Measurements from ENCODE around the gene SHD.
A peak's percentile ranks its signal among the peaks of the same experiment; 100 is the strongest.

DNA sequence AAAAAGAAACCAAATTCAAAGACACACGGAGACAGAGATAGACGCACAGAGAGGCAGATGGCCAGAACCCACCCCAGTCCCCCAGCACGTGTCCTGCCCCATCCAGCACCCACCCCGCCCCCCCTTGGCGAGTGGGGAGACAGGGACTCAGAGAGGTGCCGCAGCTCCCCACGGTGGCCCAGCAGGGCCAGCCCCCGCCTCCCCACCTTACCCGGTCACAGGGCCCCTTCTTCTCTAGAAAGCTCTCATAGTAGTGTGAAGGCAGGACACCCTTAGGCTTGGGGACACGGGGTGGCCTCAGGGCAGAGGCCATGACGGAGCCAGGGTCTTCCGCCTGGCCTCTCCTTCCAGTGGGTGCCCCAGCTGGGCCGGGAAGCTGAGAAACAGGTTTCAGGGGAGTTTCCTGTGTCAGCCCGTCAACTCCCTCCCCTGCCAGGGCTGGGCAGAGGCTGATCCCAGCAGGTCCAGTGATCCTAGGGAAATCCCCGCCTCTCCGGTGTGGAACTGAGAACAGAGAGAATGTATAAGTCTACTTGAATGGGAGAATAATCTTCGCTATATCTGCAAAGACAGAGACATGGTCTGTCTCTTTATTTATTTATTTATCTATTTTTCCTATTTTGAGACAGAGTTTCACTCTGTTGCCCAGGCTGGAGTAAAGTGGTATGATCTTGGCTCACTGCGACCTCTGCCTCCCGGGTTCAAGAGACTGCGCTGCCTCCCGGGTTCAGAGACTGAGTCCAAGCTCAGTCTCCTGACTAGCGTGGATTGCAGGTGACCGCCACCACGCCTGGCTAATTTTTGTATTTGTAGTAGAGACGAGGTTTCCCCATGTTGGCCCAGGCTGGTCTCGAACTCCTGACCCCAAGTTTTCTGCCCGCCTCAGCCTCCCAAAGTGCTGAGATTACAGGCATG is 59.6 kb downstream of the SHD start, which contains the start of gene STAP2:
- TF ChIP-seq CTCF (IDR thresholded peaks at IDR 0.05) (no peak), EP300 (IDR thresholded peaks at IDR 0.05; ENCODE audit: low read depth) (no peak), POLR2A (IDR thresholded peaks at IDR 0.05) (peak; percentile 78), POLR2AphosphoS5 (IDR thresholded peaks at IDR 0.05) (peak in 2 of 3 donors; percentile 69 to 76)

Measured in transverse colon (tissue), 4 donors.